Pulmonary artery endothelial cell (primary cell): ENCODE data around the gene FCRLB. TPM values are rescaled to one million over a fixed set of nuclear protein-coding genes. Genes with fewer than 3 reads are reported as not detected.
"Not testable (repeated sequence)": the region's sequence is repeated elsewhere in the genome, so short reads cannot be mapped to it uniquely, and the experiment has no call there.

Experiments
- DNase-seq: peaks from one replicate; pipeline ENCODE4 v3.0.0-alpha.2; 2011; ENCODE audit warnings: low read depth, low spot score
- total RNA-seq: library from RNA; depleted of rRNA; stranded (reverse); fragments of >200 nt; gene quantifications from 2 replicates; pipeline ENCODE4 v1.2.3, GENCODE V29; 2014

The FCRLB gene
- total RNA-seq, 1 donor from 2014 or later, result 0.33 TPM

- DNase-seq, result no peak
Measured at GRCh38 chr1:161719325-161719611, 2.1 kb upstream of the FCRLB start.

GRCh38 chr1:161720422-161720821 lies 922 bp upstream of the FCRLB start:
- no peak for DNase-seq

- no peak for DNase-seq
Measured at GRCh38 chr1:161721738-161722343, 497 bp downstream of the FCRLB start.

GRCh38 chr1:161722406-161722805 lies 1.1 kb downstream of the FCRLB start:
- no peak for DNase-seq

- DNase-seq, result no peak
Measured at GRCh38 chr1:161723459-161724141, 2.3 kb downstream of the FCRLB start.

- not testable (repeated sequence) for DNase-seq
Measured at GRCh38 chr1:161725258-161725907, 4.0 kb downstream of the FCRLB start.

- DNase-seq, result no peak
Measured at GRCh38 chr1:161725908-161726472, 4.6 kb downstream of the FCRLB start.

GRCh38 chr1:161726473-161727255 lies 5.3 kb downstream of the FCRLB start:
- no peak for DNase-seq

- DNase-seq, result no peak
Measured at GRCh38 chr1:161727256-161727924, 6.0 kb downstream of the FCRLB start.

- no peak for DNase-seq
Measured at GRCh38 chr1:161728376-161729226, 7.3 kb downstream of the FCRLB start.

GRCh38 chr1:161730050-161730564 lies 8.8 kb downstream of the FCRLB start:
- no peak for DNase-seq

- no peak for DNase-seq
Measured at GRCh38 chr1:161731241-161731640, 9.9 kb downstream of the FCRLB start.

GRCh38 chr1:161731981-161732718 lies 10.8 kb downstream of the FCRLB start:
- no peak for DNase-seq

GRCh38 chr1:161733526-161733925 lies 12.2 kb downstream of the FCRLB start:
- no peak for DNase-seq

- DNase-seq, result no peak
Measured at GRCh38 chr1:161735837-161736236, 14.5 kb downstream of the FCRLB start.

GRCh38 chr1:161736335-161736969 lies 15.1 kb downstream of the FCRLB start:
- DNase-seq, result no peak

- no peak for DNase-seq
Measured at GRCh38 chr1:161737625-161738024, 16.3 kb downstream of the FCRLB start.

- no peak for DNase-seq
Measured at GRCh38 chr1:161738627-161739287, 17.4 kb downstream of the FCRLB start.
